GM18517 (cell line): ENCODE results near the gene HAO1.
"Not testable (repeated sequence)": the region's sequence is repeated elsewhere in the genome, so short reads cannot be mapped to it uniquely, and the experiment has no call there.

Experiments used
- ATAC-seq: cut with Tn5 transposase; IDR thresholded peaks from one replicate; pipeline ENCODE4 v1.9.1; 2021; ENCODE audit warnings: mild to moderate bottlenecking, moderate library complexity; ENCODE audit not compliant: unreplicated experiment

Gene HAO1

DNA sequence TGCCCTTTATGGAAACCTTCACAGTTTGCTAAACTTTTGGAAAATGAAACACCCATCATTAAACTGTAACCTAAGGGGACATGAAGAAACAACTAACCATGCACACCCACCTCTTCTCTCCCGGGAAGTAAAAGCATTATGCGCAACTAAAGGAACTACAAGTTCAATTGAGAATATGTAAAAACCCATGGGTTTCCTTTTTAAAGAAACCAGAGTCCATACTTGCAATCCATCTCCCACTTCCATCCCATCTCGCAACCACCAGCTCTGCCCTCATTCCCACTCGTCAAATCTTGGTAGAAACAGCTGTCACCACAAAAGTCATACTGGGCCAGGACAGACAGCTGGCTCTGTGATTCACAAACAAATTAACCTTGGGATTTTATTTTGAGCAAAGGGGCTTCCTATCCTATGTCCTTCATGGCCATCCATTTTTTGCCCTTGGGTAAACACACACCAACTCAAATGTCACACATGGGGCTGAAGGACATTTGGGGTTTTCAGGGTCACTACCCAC lies 81.5 kb downstream of the HAO1 start:
- no peak for ATAC-seq

DNA sequence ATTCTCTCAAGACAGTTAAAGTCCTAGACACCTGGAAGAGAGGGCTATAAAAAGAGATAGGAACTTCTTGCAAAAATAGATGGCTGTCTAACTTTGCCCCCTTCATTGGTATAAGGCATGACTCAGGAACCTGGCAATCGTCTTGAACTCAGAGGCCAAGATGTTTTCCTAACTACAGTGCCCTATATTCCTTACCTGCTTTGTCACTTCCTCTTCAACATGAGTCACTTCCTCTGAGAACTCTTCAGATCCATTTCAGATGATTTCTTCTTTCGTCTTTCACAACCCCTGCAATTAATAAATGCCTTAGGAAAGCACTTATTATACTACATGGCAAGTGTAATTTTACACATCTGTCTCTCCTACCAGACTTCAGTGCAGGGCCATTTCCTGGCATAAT lies 83.5 kb downstream of the HAO1 start:
- ATAC-seq, result no peak

DNA sequence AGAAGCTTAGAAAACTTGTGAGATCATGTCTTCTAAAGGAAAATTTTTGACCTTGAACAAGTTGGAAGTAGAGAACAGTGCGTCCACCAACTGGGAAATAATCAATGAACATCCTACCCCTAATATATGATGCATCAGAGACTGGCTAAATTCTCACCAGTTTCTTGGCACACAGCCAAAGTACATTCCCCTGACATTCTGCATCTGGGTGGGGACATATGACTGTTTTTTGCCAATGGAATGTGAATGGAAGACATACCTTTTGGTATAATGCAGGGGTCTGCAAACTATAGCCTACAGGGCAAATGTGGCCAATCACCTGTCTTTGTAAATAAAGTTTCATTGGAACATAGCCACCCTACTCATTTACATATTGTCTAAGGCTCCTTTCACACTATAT lies 84.7 kb downstream of the HAO1 start:
- no peak for ATAC-seq

DNA sequence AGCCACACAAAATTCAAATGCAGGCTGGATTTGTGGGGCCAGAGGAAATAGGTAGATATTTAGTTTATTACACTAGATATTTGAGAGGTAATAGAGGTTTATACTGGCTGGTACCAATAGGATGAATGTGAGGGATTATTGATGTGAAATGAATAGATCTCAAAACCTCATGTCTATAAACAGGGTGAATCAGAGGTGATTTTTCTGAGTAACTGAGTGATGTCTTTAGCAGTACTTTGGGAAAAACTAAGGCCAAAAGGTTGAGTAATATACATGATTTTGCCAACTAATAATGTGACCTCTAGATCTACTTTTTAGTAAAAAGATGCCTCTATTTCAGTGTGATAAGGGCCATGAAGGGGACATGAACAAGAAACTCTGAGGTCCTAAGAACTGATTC lies 86.8 kb downstream of the HAO1 start:
- ATAC-seq, result no peak

DNA sequence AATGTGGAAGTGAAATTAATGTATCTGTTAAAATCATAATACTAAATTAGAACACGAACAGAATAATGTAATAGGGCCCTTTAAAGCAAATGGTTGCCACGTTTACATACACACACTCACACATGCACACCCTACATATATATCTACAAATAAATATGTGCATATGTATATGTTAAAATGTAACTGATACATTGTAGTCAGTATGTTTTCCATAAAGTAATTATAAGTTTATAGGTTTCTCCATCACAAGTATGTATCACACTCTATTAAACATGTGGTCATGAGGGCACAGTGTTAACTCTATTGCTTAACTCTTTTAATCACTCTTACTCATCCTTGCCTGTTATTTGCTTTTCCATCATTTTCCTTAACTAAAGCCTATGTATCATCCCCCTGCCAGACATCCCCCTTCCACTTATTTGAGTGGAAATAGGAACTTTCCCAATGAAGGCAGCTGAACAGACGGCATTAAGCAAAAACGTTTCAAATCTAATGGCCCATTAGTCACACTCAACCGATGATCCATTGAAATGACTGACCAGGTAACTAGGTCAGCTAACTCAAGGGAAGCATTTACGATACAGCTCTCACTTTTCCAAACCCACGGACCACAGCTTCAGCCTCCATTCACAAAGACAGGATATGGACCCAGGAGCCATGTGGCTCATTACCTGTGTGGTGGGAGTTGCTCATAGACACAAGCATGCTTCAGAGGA lies 89.3 kb downstream of the HAO1 start:
- no peak for ATAC-seq

DNA sequence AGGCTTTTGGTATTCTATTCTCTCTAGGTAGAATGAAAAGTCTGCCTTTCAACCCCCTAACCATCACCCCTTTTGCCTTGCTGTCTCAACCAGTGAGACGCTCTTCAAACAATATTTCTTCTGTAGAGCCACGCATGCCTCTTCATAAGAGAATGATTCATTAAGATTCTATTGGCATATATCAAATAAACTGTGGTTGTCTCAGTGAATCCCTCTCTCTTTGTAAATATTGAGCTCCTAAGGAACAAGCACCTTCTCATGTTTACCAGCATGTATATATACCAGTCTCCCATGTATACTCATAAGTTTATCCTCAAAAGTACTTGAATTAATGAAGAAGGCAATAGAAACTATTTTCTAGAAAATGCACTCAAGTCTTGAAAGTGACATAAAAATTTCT lies 90.6 kb downstream of the HAO1 start:
- ATAC-seq, result no peak

DNA sequence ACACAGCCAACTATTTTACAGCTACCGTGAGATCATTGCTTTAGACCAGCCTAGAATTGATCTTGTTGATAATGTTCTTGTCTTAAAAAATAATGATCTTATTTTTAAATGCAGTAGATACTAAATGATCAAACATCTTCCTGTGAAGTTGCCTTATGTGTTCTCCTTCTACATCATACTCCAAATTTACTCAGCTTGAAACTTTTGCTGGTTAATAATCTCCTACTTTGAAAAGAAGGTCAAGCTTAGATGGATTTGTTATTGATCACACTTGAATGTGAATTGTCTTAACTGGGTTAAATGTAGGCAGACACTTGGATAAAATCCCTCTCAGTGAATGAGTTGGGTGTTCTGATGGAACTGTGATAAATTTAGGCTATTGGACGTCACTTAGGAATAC lies 91.9 kb downstream of the HAO1 start:
- ATAC-seq, result no peak

DNA sequence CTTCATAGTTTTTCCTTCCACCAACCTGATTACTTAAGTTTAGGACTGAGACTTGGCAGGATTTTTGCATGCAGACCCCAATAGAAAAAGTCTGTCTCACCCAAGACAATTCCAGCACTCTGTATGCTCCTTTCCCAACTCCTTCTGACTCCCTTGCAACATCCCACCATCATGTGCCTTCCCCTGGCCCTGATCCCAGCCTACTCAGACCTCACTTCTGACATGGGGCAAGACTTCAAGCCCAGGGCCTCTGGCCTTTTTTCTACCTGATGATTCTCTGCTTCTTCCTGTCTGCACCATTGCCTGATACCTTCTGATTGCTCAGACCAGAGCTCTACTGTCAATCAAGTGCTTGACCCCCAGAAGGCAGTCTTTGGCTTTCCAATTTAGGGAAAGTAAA lies 96.6 kb downstream of the HAO1 start:
- no peak for ATAC-seq

DNA sequence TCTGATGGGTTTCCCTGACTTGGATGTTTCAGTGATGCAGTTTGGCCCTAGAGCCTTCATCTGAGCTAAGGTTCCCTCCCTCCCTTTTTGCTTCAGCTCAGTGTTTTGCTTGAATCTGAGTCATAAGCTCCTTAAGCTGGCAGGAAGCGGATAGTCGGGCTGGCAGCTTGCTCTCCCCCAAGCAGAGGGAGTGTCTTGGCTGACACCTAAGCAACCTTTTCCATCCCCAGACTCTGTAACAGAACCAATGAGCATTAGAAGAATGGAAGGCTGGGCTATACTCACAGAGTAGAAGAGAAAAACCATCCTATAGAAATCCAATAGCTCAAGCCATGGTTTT lies 98.3 kb downstream of the HAO1 start:
- no peak for ATAC-seq

DNA sequence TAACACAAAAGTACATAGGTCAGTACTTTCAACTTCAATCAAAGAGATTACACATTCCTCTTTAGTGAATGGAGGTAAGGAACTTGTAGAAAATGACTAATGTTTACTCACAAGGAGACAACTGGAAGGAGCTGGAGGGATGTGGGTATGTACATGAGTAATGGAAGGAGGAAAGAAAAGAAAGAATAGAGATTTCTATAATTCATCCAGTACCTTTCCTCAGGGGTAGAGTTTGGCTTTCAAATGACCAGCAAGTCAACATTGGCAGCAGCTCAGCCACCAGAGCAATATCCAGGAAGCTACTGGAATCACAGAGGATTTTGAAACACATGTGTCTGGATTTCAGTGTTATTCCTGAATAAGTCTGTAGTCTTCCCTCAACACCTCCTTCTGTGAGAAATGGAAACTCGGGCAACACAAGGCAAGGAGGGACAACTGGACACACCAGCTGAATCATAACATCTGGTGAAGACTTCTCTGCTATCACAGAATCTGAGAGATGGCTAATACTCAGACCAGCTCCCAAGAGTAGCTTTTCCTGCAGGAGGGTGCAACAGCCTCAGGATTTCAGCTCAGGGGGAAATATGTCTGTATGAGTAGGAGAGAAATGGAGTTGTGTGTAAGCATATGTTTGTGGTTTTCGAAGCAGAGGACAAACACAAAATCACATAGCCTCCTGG lies 98.8 kb downstream of the HAO1 start:
- ATAC-seq, result no peak

DNA sequence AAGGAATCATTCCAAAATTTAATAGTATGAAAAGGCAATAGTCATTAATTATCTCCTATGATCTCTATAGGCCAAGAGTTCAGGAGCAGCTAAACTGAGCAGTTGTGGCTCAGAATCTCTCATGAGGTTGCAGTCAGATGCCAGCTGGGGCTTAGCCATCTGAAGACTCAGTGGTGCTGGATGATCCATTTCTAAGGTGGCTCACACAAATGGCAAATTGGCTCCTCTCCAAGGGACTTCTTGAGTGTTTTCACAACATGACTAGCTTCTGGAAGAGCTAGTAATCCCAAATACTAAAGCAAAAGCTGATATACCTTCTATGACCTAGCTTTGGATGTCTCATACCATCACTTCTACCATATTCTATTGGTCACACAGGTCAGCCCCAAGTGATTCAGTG lies 104.2 kb downstream of the HAO1 start:
- no peak for ATAC-seq

DNA sequence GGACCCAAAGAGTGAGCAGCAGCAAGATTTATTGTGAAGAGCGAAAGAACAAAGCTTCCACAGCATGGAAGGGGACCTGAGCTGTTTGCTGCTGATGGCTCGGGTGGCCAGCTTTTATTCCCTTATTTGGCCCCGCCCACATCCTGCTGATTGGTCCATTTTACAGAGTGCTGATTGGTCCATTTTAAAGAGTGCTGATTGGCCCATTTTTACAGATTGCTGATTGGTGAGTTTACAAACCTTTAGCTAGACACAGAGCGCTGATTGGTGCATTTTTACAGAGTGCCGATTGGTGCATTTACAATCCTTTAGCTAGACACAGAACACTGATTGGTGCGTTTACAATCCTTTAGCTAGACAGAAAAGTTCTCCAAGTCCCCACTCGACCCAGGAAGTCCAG lies 105.8 kb downstream of the HAO1 start:
- ATAC-seq, result not testable (repeated sequence)
